K562 (cell line): ENCODE data around the gene SPATS2.

Experiments used
- CBFA2T2 ChIP-seq: fragments of 450-650 bp; conservative IDR thresholded peaks from 2 replicates; pipeline ENCODE4 v1.6.1; 2017; ENCODE audit warnings: mild to moderate bottlenecking
- CCNT2 ChIP-seq: IDR thresholded peaks from 2 replicates; pipeline ENCODE4 v1.6.1; 2011; ENCODE audit warnings: borderline replicate concordance, low read depth, mild to moderate bottlenecking, moderate library complexity, mixed read lengths, low read length; ENCODE audit not compliant: insufficient read length; ENCODE audit errors: extremely low read depth
- CREBBP ChIP-seq: IDR thresholded peaks from one replicate; pipeline ENCODE4 v1.6.1; 2012; ENCODE audit warnings: low read depth, mild to moderate bottlenecking, control low read depth, inconsistent platforms, low read length
- FIP1L1 ChIP-seq: fragments of 200-400 bp; formaldehyde crosslinking; IDR thresholded peaks from 2 replicates; pipeline ENCODE4 v1.6.1; 2018; ENCODE audit warnings: mild to moderate bottlenecking, low read depth, low read length; ENCODE audit not compliant: poor library complexity, severe bottlenecking
- ILK ChIP-seq: fragments of 450-650 bp; IDR thresholded peaks from 2 replicates; pipeline ENCODE4 v1.6.1; 2016; ENCODE audit warnings: missing genetic modification characterization, low read depth, mild to moderate bottlenecking, missing compliant biosample characterization, moderate library complexity, borderline replicate concordance
- MAFG ChIP-seq: fragments of 450-650 bp; conservative IDR thresholded peaks from 2 replicates; pipeline ENCODE4 v1.6.1; 2016; ENCODE audit warnings: missing genetic modification characterization, missing compliant biosample characterization
- MAX ChIP-seq: sonication (generic); formaldehyde crosslinking; IDR thresholded peaks from 2 replicates; pipeline ENCODE4 v1.9.0; 2022; ENCODE audit warnings: mild to moderate bottlenecking, missing genetic modification reagents
- PBX2 ChIP-seq, 2 experiments: IDR thresholded peaks in 1 of 2; conservative IDR thresholded peaks in 1 of 2; 2 replicates each; pipeline ENCODE4 v1.6.1; 2016; ENCODE audit warnings: low read depth in 2 of 2, mild to moderate bottlenecking in 1 of 2, missing compliant biosample characterization in 1 of 2, missing genetic modification characterization in 1 of 2, moderate library complexity in 1 of 2
- POLR2A ChIP-seq: fragments of 450-650 bp; conservative IDR thresholded peaks from 2 replicates; pipeline ENCODE4 v1.6.1; 2016
- POLR2AphosphoS5 ChIP-seq: IDR thresholded peaks from 2 replicates; pipeline ENCODE4 v1.6.1; 2011; ENCODE audit warnings: mild to moderate bottlenecking, low read depth, low read length, moderate library complexity; ENCODE audit not compliant: control insufficient read depth, insufficient read depth
- RAD21 ChIP-seq, 2 experiments: fragments of 250-450 bp in 1 of 2; fragments of 450-650 bp in 1 of 2; sonication (Bioruptor Pico) in 1 of 2; formaldehyde crosslinking in 1 of 2; IDR thresholded peaks in 1 of 2; conservative IDR thresholded peaks in 1 of 2; 2 replicates each; pipeline versions ENCODE4 v1.4.0 to v1.8.0; 2020 to 2022; ENCODE audit warnings: mild to moderate bottlenecking in 2 of 2, moderate library complexity in 1 of 2
- RFX5 ChIP-seq: IDR thresholded peaks from 2 replicates; pipeline ENCODE4 v1.6.1; 2011; ENCODE audit warnings: low read depth, mild to moderate bottlenecking, improper control_type of control experiment, low read length
- SRF ChIP-seq, 2 experiments: fragments of 250-450, 450-650 bp in 1 of 2; sonication (Bioruptor Pico) in 1 of 2; sonication (generic) in 1 of 2; formaldehyde crosslinking; IDR thresholded peaks; 2 replicates each; pipeline versions ENCODE4 v1.5.0 to v1.5.1; 2020 to 2022; ENCODE audit warnings: mild to moderate bottlenecking in 1 of 2, missing genetic modification reagents in 1 of 2
- TAF1 ChIP-seq: IDR thresholded peaks from 2 replicates; pipeline ENCODE4 v1.6.1; 2011; ENCODE audit warnings: mild to moderate bottlenecking, low read length, moderate library complexity; ENCODE audit not compliant: insufficient read depth, control insufficient read depth, severe bottlenecking; ENCODE audit errors: extremely low read depth

- no peak for TF ChIP-seq ILK (tag)
- TF ChIP-seq MAX (CRISPR knock-in tag), result no peak
- no peak for TF ChIP-seq MAFG (tag)
- no peak for TF ChIP-seq POLR2A
- no peak for TF ChIP-seq POLR2AphosphoS5
- TF ChIP-seq RFX5, result no peak
- TF ChIP-seq CBFA2T2, result no peak
- no peak for TF ChIP-seq FIP1L1
- TF ChIP-seq PBX2 (CRISPR knock-in tag; IDR thresholded peaks at IDR 0.05; ENCODE audit: low read depth), result no peak
- TF ChIP-seq PBX2 (tag; conservative IDR thresholded peaks at IDR 0.05; ENCODE audit: low read depth), result no peak
- no peak for TF ChIP-seq TAF1
- no peak for TF ChIP-seq RAD21 (CRISPR knock-in tag; conservative IDR thresholded peaks at IDR 0.05 in 1 of 2, IDR thresholded peaks at IDR 0.05 in 1 of 2)
- TF ChIP-seq CREBBP, result no peak
- TF ChIP-seq CCNT2, result no peak
- no peak for TF ChIP-seq SRF (CRISPR knock-in tag; IDR thresholded peaks at IDR 0.05)
These were observed 43.6 kb downstream of the SPATS2 start for GRCh38 chr12:49410818-49411217.
